Activated naive CD4-positive, alpha-beta T cell treated with anti-CD3 and anti-CD28 coated beads, Interleukin-2, amount 50 U/mL, for 24 hours (primary cell): ENCODE results near the gene HJV.

Experiments used
- H3K27ac Mint-ChIP-seq: one replicate; pipeline ENCODE4 v1.8.0; 2021; ENCODE audit warnings: mild to moderate bottlenecking, mixed read lengths
- H3K27me3 Mint-ChIP-seq: one replicate; pipeline ENCODE4 v1.8.0; 2021; ENCODE audit warnings: mixed read lengths
- H3K36me3 Mint-ChIP-seq: one replicate; pipeline ENCODE4 v1.8.0; 2021; ENCODE audit warnings: mixed read lengths
- H3K4me1 Mint-ChIP-seq: one replicate; pipeline ENCODE4 v1.8.0; 2021; ENCODE audit warnings: mixed read lengths
- H3K4me3 Mint-ChIP-seq: one replicate; pipeline ENCODE4 v1.8.0; 2021; ENCODE audit warnings: mild to moderate bottlenecking, mixed read lengths
- H3K9me3 Mint-ChIP-seq: one replicate; pipeline ENCODE4 v1.8.0; 2021; ENCODE audit warnings: mixed read lengths

HJV gene

GRCh38 chr1:145988773-145989172 is 32.8 kb downstream of the HJV start:
- peaks cover 14% of the 10 kb centered on the region for H3K36me3 Mint-ChIP-seq
- no peaks in the 10 kb centered on the region for H3K27me3 Mint-ChIP-seq
- H3K4me3 Mint-ChIP-seq, result peak overlapping the region; percentile 43
- no peaks in the 10 kb centered on the region for H3K9me3 Mint-ChIP-seq
- H3K4me1 Mint-ChIP-seq, result peaks cover 54% of the 10 kb centered on the region
- peak overlapping the region; percentile 85 for H3K27ac Mint-ChIP-seq

GRCh38 chr1:145987926-145988325 is 33.6 kb downstream of the HJV start:
- Mint-ChIP-seq H3K4me3 (no peak overlapping the region), H3K4me1 (peaks cover 46% of the 10 kb centered on the region)

GRCh38 chr1:145986551-145986950 is 35.0 kb downstream of the HJV start:
- Mint-ChIP-seq H3K27ac (no peak overlapping the region), H3K9me3 (no peaks in the 10 kb centered on the region)

More at GRCh38 chr1:145987926-145988325, 33.6 kb downstream of the HJV start:
- peaks cover 8% of the 10 kb centered on the region for H3K36me3 Mint-ChIP-seq
- H3K27me3 Mint-ChIP-seq, result no peaks in the 10 kb centered on the region
- H3K9me3 Mint-ChIP-seq, result no peaks in the 10 kb centered on the region
- peak overlapping the region; percentile 25 for H3K27ac Mint-ChIP-seq

GRCh38 chr1:145985502-145986439 is 35.8 kb downstream of the HJV start:
- Mint-ChIP-seq H3K4me3 (peak overlapping the region; percentile 51), H3K27ac (peak overlapping the region; percentile 90), H3K36me3 (no peaks in the 10 kb centered on the region), H3K27me3 (no peaks in the 10 kb centered on the region), H3K9me3 (no peaks in the 10 kb centered on the region), H3K4me1 (peaks cover 24% of the 10 kb centered on the region)

More at GRCh38 chr1:145986551-145986950, 35.0 kb downstream of the HJV start:
- Mint-ChIP-seq H3K4me1 (peaks cover 32% of the 10 kb centered on the region), H3K27me3 (no peaks in the 10 kb centered on the region), H3K4me3 (no peak overlapping the region), H3K36me3 (no peaks in the 10 kb centered on the region)

- peak overlapping the region; percentile 90 for H3K27ac Mint-ChIP-seq
These were observed 36.4 kb downstream of the HJV start for GRCh38 chr1:145985129-145985501.

GRCh38 chr1:145983960-145984830 is 37.3 kb downstream of the HJV start:
- no peaks in the 10 kb centered on the region for H3K36me3 Mint-ChIP-seq
- peak overlapping the region; percentile 91 for H3K27ac Mint-ChIP-seq
- no peaks in the 10 kb centered on the region for H3K27me3 Mint-ChIP-seq
- no peaks in the 10 kb centered on the region for H3K9me3 Mint-ChIP-seq
- peak overlapping the region; percentile 49 for H3K4me3 Mint-ChIP-seq
- peaks cover 17% of the 10 kb centered on the region for H3K4me1 Mint-ChIP-seq

More at GRCh38 chr1:145985129-145985501, 36.4 kb downstream of the HJV start:
- H3K4me1 Mint-ChIP-seq, result peaks cover 18% of the 10 kb centered on the region
- no peaks in the 10 kb centered on the region for H3K9me3 Mint-ChIP-seq
- H3K4me3 Mint-ChIP-seq, result peak overlapping the region; percentile 49
- no peaks in the 10 kb centered on the region for H3K36me3 Mint-ChIP-seq
- H3K27me3 Mint-ChIP-seq, result no peaks in the 10 kb centered on the region

GRCh38 chr1:145983206-145983675 is 38.3 kb downstream of the HJV start:
- Mint-ChIP-seq H3K27me3 (no peaks in the 10 kb centered on the region), H3K9me3 (no peaks in the 10 kb centered on the region), H3K27ac (peak overlapping the region; percentile 91), H3K36me3 (no peaks in the 10 kb centered on the region), H3K4me1 (peaks cover 9% of the 10 kb centered on the region), H3K4me3 (peak overlapping the region; percentile 52)

GRCh38 chr1:145982010-145982723 is 39.4 kb downstream of the HJV start:
- Mint-ChIP-seq H3K27ac (peak overlapping the region; percentile 91), H3K27me3 (no peaks in the 10 kb centered on the region), H3K4me1 (no peaks in the 10 kb centered on the region), H3K36me3 (no peaks in the 10 kb centered on the region), H3K4me3 (no peak overlapping the region), H3K9me3 (no peaks in the 10 kb centered on the region)

GRCh38 chr1:145980457-145980994 is 41.0 kb downstream of the HJV start:
- Mint-ChIP-seq H3K27ac (no peak overlapping the region), H3K27me3 (no peaks in the 10 kb centered on the region), H3K4me3 (no peak overlapping the region), H3K9me3 (no peaks in the 10 kb centered on the region), H3K4me1 (no peaks in the 10 kb centered on the region), H3K36me3 (no peaks in the 10 kb centered on the region)

- Mint-ChIP-seq H3K27ac (no peak overlapping the region), H3K27me3 (no peaks in the 10 kb centered on the region), H3K9me3 (no peaks in the 10 kb centered on the region), H3K4me3 (no peak overlapping the region), H3K36me3 (no peaks in the 10 kb centered on the region), H3K4me1 (peaks cover 6% of the 10 kb centered on the region)
These were observed 41.6 kb downstream of the HJV start for GRCh38 chr1:145979746-145980456.

GRCh38 chr1:145978854-145979745 is 42.4 kb downstream of the HJV start:
- no peaks in the 10 kb centered on the region for H3K36me3 Mint-ChIP-seq
- no peaks in the 10 kb centered on the region for H3K27me3 Mint-ChIP-seq
- peaks cover 14% of the 10 kb centered on the region for H3K4me1 Mint-ChIP-seq
- H3K9me3 Mint-ChIP-seq, result no peaks in the 10 kb centered on the region
- H3K27ac Mint-ChIP-seq, result no peak overlapping the region
- H3K4me3 Mint-ChIP-seq, result no peak overlapping the region

GRCh38 chr1:145978471-145978853 is 43.1 kb downstream of the HJV start:
- H3K4me3 Mint-ChIP-seq, result no peak overlapping the region
- no peak overlapping the region for H3K27ac Mint-ChIP-seq
- no peaks in the 10 kb centered on the region for H3K9me3 Mint-ChIP-seq
- no peaks in the 10 kb centered on the region for H3K36me3 Mint-ChIP-seq
- H3K4me1 Mint-ChIP-seq, result peaks cover 17% of the 10 kb centered on the region
- no peaks in the 10 kb centered on the region for H3K27me3 Mint-ChIP-seq

- Mint-ChIP-seq H3K36me3 (no peaks in the 10 kb centered on the region), H3K27ac (no peak overlapping the region), H3K9me3 (no peaks in the 10 kb centered on the region), H3K4me1 (peaks cover 24% of the 10 kb centered on the region), H3K4me3 (no peak overlapping the region), H3K27me3 (no peaks in the 10 kb centered on the region)
These were observed 43.8 kb downstream of the HJV start for GRCh38 chr1:145977486-145978470.
